Gastroesophageal sphincter (tissue), 3 donors: ENCODE measurements around the gene KIF2A.

Source experiments
- EP300 ChIP-seq: sonication (generic); formaldehyde crosslinking; IDR thresholded peaks from one replicate; pipeline ENCODE4 v1.6.1; 2017; ENCODE audit warnings: antibody characterized with exemption, mild to moderate bottlenecking
- POLR2A ChIP-seq, 2 donors: fragments of 450-650 bp; IDR thresholded peaks; one replicate each; pipeline ENCODE4 v1.6.1; 2017; ENCODE audit warnings: antibody characterized with exemption in 2 of 2, mild to moderate bottlenecking in 2 of 2, moderate library complexity in 1 of 2
- POLR2AphosphoS5 ChIP-seq: sonication (generic); formaldehyde crosslinking; IDR thresholded peaks from one replicate; pipeline ENCODE4 v1.6.1; 2017; ENCODE audit warnings: antibody characterized with exemption
- TF ChIP-seq, protein P1 (sequence below), 4 experiments: fragments of 200-600 bp in 2 of 4; fragments of 450-650 bp in 2 of 4; sonication (generic) in 1 of 4; IDR thresholded peaks; one replicate each; pipeline ENCODE4 v1.5.1; 2017 to 2019; ENCODE audit warnings: antibody characterized with exemption in 4 of 4, mild to moderate bottlenecking in 2 of 4, moderate library complexity in 2 of 4

DNA sequence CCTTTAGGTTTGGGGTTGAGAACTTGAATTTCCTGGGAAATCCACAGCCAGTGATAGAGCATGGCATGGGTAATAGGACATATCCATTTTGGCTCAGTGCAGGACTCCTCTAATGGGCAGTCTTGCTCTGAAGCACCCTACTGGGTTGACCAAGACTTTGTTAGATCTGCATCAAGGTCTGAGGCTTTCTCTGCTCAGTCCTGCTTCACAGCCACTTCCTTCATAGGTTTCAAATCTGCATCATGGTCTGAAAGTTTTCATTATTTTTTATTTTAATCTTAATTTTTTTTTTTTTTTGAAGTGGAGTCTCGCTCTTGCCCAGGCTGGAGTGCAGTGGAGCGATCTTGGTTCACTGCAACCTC, 36.5 kb downstream of the KIF2A start:
- TF ChIP-seq, protein P1, sequence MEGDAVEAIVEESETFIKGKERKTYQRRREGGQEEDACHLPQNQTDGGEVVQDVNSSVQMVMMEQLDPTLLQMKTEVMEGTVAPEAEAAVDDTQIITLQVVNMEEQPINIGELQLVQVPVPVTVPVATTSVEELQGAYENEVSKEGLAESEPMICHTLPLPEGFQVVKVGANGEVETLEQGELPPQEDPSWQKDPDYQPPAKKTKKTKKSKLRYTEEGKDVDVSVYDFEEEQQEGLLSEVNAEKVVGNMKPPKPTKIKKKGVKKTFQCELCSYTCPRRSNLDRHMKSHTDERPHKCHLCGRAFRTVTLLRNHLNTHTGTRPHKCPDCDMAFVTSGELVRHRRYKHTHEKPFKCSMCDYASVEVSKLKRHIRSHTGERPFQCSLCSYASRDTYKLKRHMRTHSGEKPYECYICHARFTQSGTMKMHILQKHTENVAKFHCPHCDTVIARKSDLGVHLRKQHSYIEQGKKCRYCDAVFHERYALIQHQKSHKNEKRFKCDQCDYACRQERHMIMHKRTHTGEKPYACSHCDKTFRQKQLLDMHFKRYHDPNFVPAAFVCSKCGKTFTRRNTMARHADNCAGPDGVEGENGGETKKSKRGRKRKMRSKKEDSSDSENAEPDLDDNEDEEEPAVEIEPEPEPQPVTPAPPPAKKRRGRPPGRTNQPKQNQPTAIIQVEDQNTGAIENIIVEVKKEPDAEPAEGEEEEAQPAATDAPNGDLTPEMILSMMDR (IDR thresholded peaks at IDR 0.05) = no peak
- no peak for TF ChIP-seq POLR2A (IDR thresholded peaks at IDR 0.05)
- no peak for TF ChIP-seq EP300
- no peak for TF ChIP-seq POLR2AphosphoS5
